ENCODE data around the gene IRX2. TPM values are rescaled to one million over a fixed set of nuclear protein-coding genes. Genes with fewer than 3 reads are reported as not detected.

The IRX2 gene
- total and polyA plus RNA-seq, 10 of the 15 experiments (the other 5 are each of a cell fraction or from before 2014, with no cell fraction given) = not detected

DNA sequence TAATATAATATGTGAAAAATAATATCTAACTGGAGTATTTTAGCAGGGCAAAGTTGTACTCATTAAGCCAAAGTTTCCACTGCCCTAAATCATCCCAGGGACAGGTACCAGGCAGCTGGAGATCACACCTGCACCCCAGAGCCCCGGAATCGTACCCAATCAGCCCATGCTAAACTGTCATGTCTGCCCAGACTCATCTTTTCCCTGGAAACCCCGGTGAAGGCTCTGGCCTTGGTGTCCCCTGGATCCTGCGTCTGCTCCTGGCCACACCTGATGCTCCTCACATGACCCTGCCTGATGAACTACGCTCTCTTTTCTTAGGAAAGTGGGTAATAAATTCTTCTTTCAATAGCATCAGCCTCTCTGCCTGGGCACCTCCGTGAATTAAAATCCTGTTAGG, 15.6 kb upstream of the IRX2 start:
- Histone ChIP-seq H3K27ac (ENCODE audit: control insufficient read depth, insufficient read depth) (no peak overlapping the region), H3K27me3 (replicated peaks in 1 of 2; ENCODE audit: control insufficient read depth in 2 of 2, insufficient read depth in 2 of 2, low read length in 1 of 2) (no peaks in the 10 kb centered on the region), H3K4me3 (no peak overlapping the region), H3K4me2 (ENCODE audit: control insufficient read depth, insufficient read depth) (no peak overlapping the region), H3K36me3 (ENCODE audit: control insufficient read depth in 2 of 2, insufficient read depth in 2 of 2, low read length in 1 of 2) (no peaks in the 10 kb centered on the region), H4K20me1 (ENCODE audit: control insufficient read depth, insufficient read depth) (no peaks in the 10 kb centered on the region), H3K79me2 (ENCODE audit: control insufficient read depth, insufficient read depth, low read length) (no peaks in the 10 kb centered on the region), H2AFZ (ENCODE audit: control insufficient read depth, low read depth, low read length) (no peak overlapping the region), H3K9me3 (replicated peaks; ENCODE audit: control insufficient read depth, insufficient read depth, low read length) (no peaks in the 10 kb centered on the region), H3K4me1 (ENCODE audit: control insufficient read depth, insufficient read depth, low read length) (no peaks in the 10 kb centered on the region), H3K9ac (ENCODE audit: control insufficient read depth, insufficient read depth, low read length) (no peak overlapping the region)
- no peak for FAIRE-seq
- intact Hi-C loops (cut with micrococcal nuclease; ENCODE audit: unreplicated experiment) = no loop called here
- CTCF ChIA-PET = no interaction called here
- DNase-seq (ENCODE audit: low read depth, low spot score) = no peak
- RAD21 ChIA-PET (ENCODE audit: unreplicated experiment) = no interaction called here
- TF ChIP-seq TCF3 (IDR thresholded peaks at IDR 0.05; ENCODE audit: borderline replicate concordance, insufficient read depth, low read depth, low read length) (no peak), PAX5 (IDR thresholded peaks at IDR 0.05; ENCODE audit: borderline replicate concordance, low read depth, low read length) (no peak), FOXM1 (IDR thresholded peaks at IDR 0.05; ENCODE audit: low read depth, low read length) (no peak), BHLHE40 (IDR thresholded peaks at IDR 0.05; ENCODE audit: borderline replicate concordance in 1 of 2, low read depth in 2 of 2, low read length in 1 of 2) (no peak), CHD4 (IDR thresholded peaks at IDR 0.05) (no peak), ZNF207 (IDR thresholded peaks at IDR 0.05; ENCODE audit: borderline replicate concordance) (no peak), NR2C2 (IDR thresholded peaks at IDR 0.05; ENCODE audit: borderline replicate concordance, control insufficient read depth, insufficient read length, low read depth) (no peak)
- TF ChIP-seq, protein P1, sequence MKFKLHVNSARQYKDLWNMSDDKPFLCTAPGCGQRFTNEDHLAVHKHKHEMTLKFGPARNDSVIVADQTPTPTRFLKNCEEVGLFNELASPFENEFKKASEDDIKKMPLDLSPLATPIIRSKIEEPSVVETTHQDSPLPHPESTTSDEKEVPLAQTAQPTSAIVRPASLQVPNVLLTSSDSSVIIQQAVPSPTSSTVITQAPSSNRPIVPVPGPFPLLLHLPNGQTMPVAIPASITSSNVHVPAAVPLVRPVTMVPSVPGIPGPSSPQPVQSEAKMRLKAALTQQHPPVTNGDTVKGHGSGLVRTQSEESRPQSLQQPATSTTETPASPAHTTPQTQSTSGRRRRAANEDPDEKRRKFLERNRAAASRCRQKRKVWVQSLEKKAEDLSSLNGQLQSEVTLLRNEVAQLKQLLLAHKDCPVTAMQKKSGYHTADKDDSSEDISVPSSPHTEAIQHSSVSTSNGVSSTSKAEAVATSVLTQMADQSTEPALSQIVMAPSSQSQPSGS (IDR thresholded peaks at IDR 0.05; ENCODE audit: low read length) = no peak
- SMC1A ChIA-PET (ENCODE audit: uncharacterized antibody, unreplicated experiment) = interaction anchor here (0.7 kb wide), 1 partner anchor 1304 kb away, joined by 3 read pairs; no protein-coding TSS in a partner anchor
- no TSS peak for BruUV-seq (replicated peaks)
- no peak for ATAC-seq
- POLR2A ChIA-PET = no interaction called here
- in situ Hi-C loops (cut with MboI) = no loop called here
- 21% methylated on average over 6 of the region's 6 CpGs for WGBS (ENCODE audit: insufficient coverage, insufficient replicate concordance, low lambda C conversion rate, missing lambda C conversion rate)
